ENCODE results near the gene LHX3. TPM values are rescaled to one million over a fixed set of nuclear protein-coding genes. Genes with fewer than 3 reads are reported as not detected.
A peak's percentile ranks its signal among the peaks of the same experiment; 100 is the strongest.

LHX3 gene
- total RNA-seq, 2 experiments from 2014 or later = 0.11 to 0.16 TPM

- H3K4me1 Mint-ChIP-seq (ENCODE audit: low read depth) = peaks cover 45% of the 10 kb centered on the region
- no peaks in the 10 kb centered on the region for H3K9me3 Mint-ChIP-seq
- Histone ChIP-seq H3K4me1 (ENCODE audit: insufficient read depth, low read length) (peaks cover 41% of the 10 kb centered on the region), H3K9me3 (ENCODE audit: control insufficient read depth in 1 of 2, insufficient read depth in 1 of 2, low read length in 2 of 2) (no peaks in the 10 kb centered on the region), H3K27me3 (ENCODE audit: control insufficient read depth in 1 of 2, insufficient read depth in 2 of 2, low read length in 2 of 2) (no peaks in the 10 kb centered on the region), H3K27ac (ENCODE audit: low read depth in 1 of 2, low read length in 2 of 2) (peak overlapping the region in 1 of 2 donors; percentile 5), H3K4me3 (ENCODE audit: low read length) (no peak overlapping the region), H3K36me3 (ENCODE audit: insufficient read depth, low read length) (peaks cover 4% of the 10 kb centered on the region)
- TF ChIP-seq CTCF (IDR thresholded peaks at IDR 0.05) = no peak
- H3K4me3 Mint-ChIP-seq = peak overlapping the region; percentile 94
- H3K27me3 Mint-ChIP-seq = no peaks in the 10 kb centered on the region
- DNase-seq = peak in 1 of 14 experiments; percentile 35
- H3K36me3 Mint-ChIP-seq (ENCODE audit: low read depth) = peaks cover 7% of the 10 kb centered on the region
- ChIA-PET CTCF (interaction anchor here (1.4 kb wide), 1 partner anchor 24 kb away, joined by 4 read pairs; no protein-coding TSS in a partner anchor), POLR2A (interaction anchor here (2.8 kb wide), 1 partner anchor 24 kb away, joined by 12 read pairs; no protein-coding TSS in a partner anchor)
- intact Hi-C loops (cut with DNase I, micrococcal nuclease) = loop anchor here in 1 of 2 experiments (10.0 kb wide), 1 partner anchor 278 kb away; the partner anchor contains the start of gene UBAC1
- peak overlapping the region; percentile 76 for H3K27ac Mint-ChIP-seq
- ATAC-seq (ENCODE audit: poor library complexity) = no peak
Observed at GRCh38 chr9:136242918-136243525, 38.1 kb upstream of the LHX3 start.

- intact Hi-C loops (cut with DNase I, micrococcal nuclease) = loop anchor here in 1 of 2 experiments (10.0 kb wide), 1 partner anchor 277 kb away; the partner anchor contains the start of gene UBAC1
- Histone ChIP-seq H3K27me3 (ENCODE audit: control insufficient read depth in 1 of 2, insufficient read depth in 2 of 2, low read length in 2 of 2) (no peaks in the 10 kb centered on the region), H3K27ac (ENCODE audit: low read depth in 1 of 2, low read length in 2 of 2) (no peak overlapping the region), H3K9me3 (ENCODE audit: control insufficient read depth in 1 of 2, insufficient read depth in 1 of 2, low read length in 2 of 2) (no peaks in the 10 kb centered on the region), H3K4me3 (ENCODE audit: low read length) (no peak overlapping the region), H3K4me1 (ENCODE audit: insufficient read depth, low read length) (peaks cover 41% of the 10 kb centered on the region), H3K36me3 (ENCODE audit: insufficient read depth, low read length) (peaks cover 4% of the 10 kb centered on the region)
- no peak overlapping the region for H3K27ac Mint-ChIP-seq
- H3K9me3 Mint-ChIP-seq = no peaks in the 10 kb centered on the region
- H3K4me3 Mint-ChIP-seq = no peak overlapping the region
- POLR2A ChIA-PET = no interaction called here
- peaks cover 7% of the 10 kb centered on the region for H3K36me3 Mint-ChIP-seq (ENCODE audit: low read depth)
- CTCF ChIA-PET = interaction anchor here (1.4 kb wide), 1 partner anchor 25 kb away, joined by 4 read pairs; no protein-coding TSS in a partner anchor
- no peaks in the 10 kb centered on the region for H3K27me3 Mint-ChIP-seq
- H3K4me1 Mint-ChIP-seq (ENCODE audit: low read depth) = peaks cover 48% of the 10 kb centered on the region
- no peak for ATAC-seq (ENCODE audit: poor library complexity)
- TF ChIP-seq CTCF (IDR thresholded peaks at IDR 0.05) = no peak
- DNase-seq = no peak
Observed at GRCh38 chr9:136242248-136242647, 37.3 kb upstream of the LHX3 start.

- no peak for TF ChIP-seq CTCF (IDR thresholded peaks at IDR 0.05)
- Histone ChIP-seq H3K9me3 (ENCODE audit: control insufficient read depth in 1 of 2, insufficient read depth in 1 of 2, low read length in 2 of 2) (no peaks in the 10 kb centered on the region), H3K4me1 (ENCODE audit: insufficient read depth, low read length) (peaks cover 41% of the 10 kb centered on the region), H3K27ac (ENCODE audit: low read depth in 1 of 2, low read length in 2 of 2) (no peak overlapping the region), H3K36me3 (ENCODE audit: insufficient read depth, low read length) (peaks cover 9% of the 10 kb centered on the region), H3K27me3 (ENCODE audit: control insufficient read depth in 1 of 2, insufficient read depth in 2 of 2, low read length in 2 of 2) (no peaks in the 10 kb centered on the region), H3K4me3 (ENCODE audit: low read length) (no peak overlapping the region)
- Mint-ChIP-seq H3K4me1 (ENCODE audit: low read depth) (peaks cover 48% of the 10 kb centered on the region), H3K4me3 (no peak overlapping the region), H3K27me3 (no peaks in the 10 kb centered on the region), H3K27ac (no peak overlapping the region), H3K9me3 (no peaks in the 10 kb centered on the region), H3K36me3 (ENCODE audit: low read depth) (peaks cover 7% of the 10 kb centered on the region)
- CTCF ChIA-PET = no interaction called here
- POLR2A ChIA-PET = no interaction called here
- intact Hi-C loops (cut with DNase I, micrococcal nuclease) = loop anchor here in 1 of 2 experiments (10.0 kb wide), 1 partner anchor 277 kb away; the partner anchor contains the start of gene UBAC1
- DNase-seq (no peak), ATAC-seq (ENCODE audit: poor library complexity) (no peak)
Observed at GRCh38 chr9:136241542-136241941, 36.6 kb upstream of the LHX3 start.
